GM12878 (cell line): ENCODE measurements around the gene SCLY. TPM values are rescaled to one million over a fixed set of nuclear protein-coding genes. Genes with fewer than 3 reads are reported as not detected.

Experiments
- ATAC-seq: fragments of 200-7000 bp; cut with Tn5 transposase; 3 replicates; pipeline ENCODE4 v1.9.1; 2020; ENCODE audit warnings: mild to moderate bottlenecking, moderate library complexity
- BruUV-seq: library from RNA; stranded (reverse); fragments of 400-500 nt; replicated peaks from 2 replicates; lab custom pipeline; 2021; lab: Mats Ljungman, UMichigan
- CTCF ChIA-PET: fragments of 300-600 bp; sonication (Branson Sonifier 250); formaldehyde crosslinking; extraction: SDS; loops from one replicate; lab custom pipeline; 2021; ENCODE audit warnings: inconsistent platforms; lab: Yijun Ruan, JAX
- POLR2A ChIA-PET: fragments of 350-600 bp; formaldehyde crosslinking; extraction: SDS; loops from one replicate; lab custom pipeline; 2021; ENCODE audit warnings: inconsistent platforms; lab: Charles Lee
- RAD21 ChIA-PET: fragments of 300-600 bp; sonication (Branson Sonifier 250); formaldehyde crosslinking; loops from one replicate; lab custom pipeline; 2023; ENCODE audit warnings: antibody characterized with exemption; ENCODE audit not compliant: unreplicated experiment; lab: Charles Lee
- SMC1A ChIA-PET: fragments of 300-600 bp; sonication (Branson Sonifier 250); formaldehyde crosslinking; loops from one replicate; lab custom pipeline; 2023; ENCODE audit not compliant: unreplicated experiment, uncharacterized antibody; lab: Charles Lee
- DNase-seq: peaks from one replicate; pipeline ENCODE4 v3.0.0-alpha.2; 2011; ENCODE audit warnings: low read depth, low spot score
- FAIRE-seq: peaks from 3 replicates; lab custom pipeline; 2011; peaks lifted over from hg19 to GRCh38; lab: Jason Lieb, UNC
- H2AFZ ChIP-seq: 2 replicates; pipeline ENCODE4 v1.6.0; 2011; ENCODE audit warnings: low read depth, low read length, control low read depth; ENCODE audit not compliant: control insufficient read depth
- H3K27ac ChIP-seq: 2 replicates; pipeline ENCODE4 v1.5.1; 2011; ENCODE audit warnings: control low read depth; ENCODE audit not compliant: control insufficient read depth, insufficient read depth
- H3K27me3 ChIP-seq, 2 experiments: replicated peaks in 1 of 2; 2 replicates each; pipeline versions ENCODE4 v1.6.0 to v1.6.1; 2011; ENCODE audit warnings: low read length in 1 of 2; ENCODE audit not compliant: control insufficient read depth in 2 of 2, insufficient read depth in 2 of 2
- H3K36me3 ChIP-seq, 2 experiments: 2 replicates each; pipeline ENCODE4 v1.5.1; 2011; ENCODE audit warnings: low read length in 1 of 2; ENCODE audit not compliant: control insufficient read depth in 2 of 2, insufficient read depth in 2 of 2
- H3K4me1 ChIP-seq: 2 replicates; pipeline ENCODE4 v1.6.1; 2011; ENCODE audit warnings: mild to moderate bottlenecking, low read length, moderate library complexity, mixed read lengths; ENCODE audit not compliant: control insufficient read depth, insufficient read depth
- H3K4me2 ChIP-seq: 2 replicates; pipeline ENCODE4 v1.6.0; 2011; ENCODE audit warnings: control low read depth; ENCODE audit not compliant: control insufficient read depth, insufficient read depth
- H3K4me3 ChIP-seq: fragments of 200-600 bp; sonication (generic); 2 replicates; pipeline ENCODE4 v1.5.1; 2016
- H3K79me2 ChIP-seq: 2 replicates; pipeline ENCODE4 v1.6.0; 2011; ENCODE audit warnings: low read length; ENCODE audit not compliant: control insufficient read depth, insufficient read depth
- H3K9ac ChIP-seq: 2 replicates; pipeline ENCODE4 v1.8.0; 2011; ENCODE audit warnings: low read length, control low read depth, mixed read lengths; ENCODE audit not compliant: control insufficient read depth, insufficient read depth
- H3K9me3 ChIP-seq: replicated peaks from 3 replicates; pipeline ENCODE4 v1.5.1; 2011; ENCODE audit warnings: mild to moderate bottlenecking, low read length; ENCODE audit not compliant: control insufficient read depth, insufficient read depth
- H4K20me1 ChIP-seq: 2 replicates; pipeline ENCODE4 v1.6.0; 2011; ENCODE audit not compliant: control insufficient read depth, insufficient read depth
- CBFB ChIP-seq: IDR thresholded peaks from 2 replicates; pipeline ENCODE4 v1.6.1; 2016; ENCODE audit warnings: antibody characterized with exemption, low read depth
- CREB1 ChIP-seq: IDR thresholded peaks from 2 replicates; pipeline ENCODE4 v1.6.1; 2012; ENCODE audit warnings: low read depth, mild to moderate bottlenecking, inconsistent platforms
- CREM ChIP-seq: IDR thresholded peaks from 2 replicates; pipeline ENCODE4 v1.6.1; 2014; ENCODE audit warnings: antibody characterized with exemption, low read depth
- KAT2A ChIP-seq: conservative IDR thresholded peaks from 2 replicates; pipeline ENCODE4 v1.6.1; 2011; ENCODE audit warnings: low read depth, low read length; ENCODE audit not compliant: control insufficient read depth
- LARP7 ChIP-seq: fragments of 450-650 bp; IDR thresholded peaks from 2 replicates; pipeline ENCODE4 v1.6.1; 2017; ENCODE audit warnings: mild to moderate bottlenecking
- MYB ChIP-seq: fragments of 150-350 bp; IDR thresholded peaks from 2 replicates; pipeline ENCODE4 v1.6.1; 2014; ENCODE audit warnings: mild to moderate bottlenecking, low read depth, low read length, borderline replicate concordance
- NFXL1 ChIP-seq: fragments of 450-650 bp; IDR thresholded peaks from 2 replicates; pipeline ENCODE4 v1.6.1; 2017; ENCODE audit warnings: antibody characterized with exemption, mild to moderate bottlenecking, borderline replicate concordance
- NR2F1 ChIP-seq: fragments of 450-650 bp; conservative IDR thresholded peaks from 2 replicates; pipeline ENCODE4 v1.6.1; 2017; ENCODE audit warnings: mild to moderate bottlenecking
- POLR2AphosphoS5 ChIP-seq: IDR thresholded peaks from 2 replicates; pipeline ENCODE4 v1.6.1; 2011; ENCODE audit warnings: mild to moderate bottlenecking, low read length, inconsistent platforms
- SUZ12 ChIP-seq: fragments of 200-600 bp; sonication (generic); IDR thresholded peaks from one replicate; pipeline ENCODE4 v1.6.1; 2018; ENCODE audit warnings: antibody characterized with exemption, mild to moderate bottlenecking; ENCODE audit not compliant: unreplicated experiment
- ZBED1 ChIP-seq: IDR thresholded peaks from 2 replicates; pipeline ENCODE4 v1.6.1; 2016; ENCODE audit warnings: borderline replicate concordance
- WGBS: methylation state at CpG from one replicate; pipeline ENCODE4 v1.1.6; 2016; ENCODE audit warnings: low lambda C conversion rate; ENCODE audit not compliant: insufficient replicate concordance, insufficient coverage; ENCODE audit errors: missing lambda C conversion rate; 5-methylcytosine and 5-hydroxymethylcytosine counted together
- in situ Hi-C: fragments of 300-500 bp; cut with MboI; formaldehyde crosslinking; loops from 9 replicates; pipeline ENCODE4 v1.14.3; 2018; ENCODE audit warnings: mixed read lengths
- intact Hi-C: fragments of 100-400 bp; cut with micrococcal nuclease; formaldehyde crosslinking; loops from one replicate; pipeline ENCODE4 v1.14.2; 2022; ENCODE audit not compliant: unreplicated experiment
- polyA plus RNA-seq, 11 experiments: library from polyadenylated mRNA; depleted of rRNA in 4 of 11; unstranded in 6 of 11; stranded (reverse) in 5 of 11; fragments of >200 nt; fragmentation: Nextera tagmentation in 4 of 11; fragmentation: Illumina TruSeq in 1 of 11; extraction: Ambion mirVana in 4 of 11; extraction: Trizol in 1 of 11; gene quantifications; 1 replicate in 1 of 11; 2 replicates in 10 of 11; pipeline versions ENCODE4 v1.2.1 to v1.2.3, GENCODE V29; 2011 to 2016; ENCODE audit warnings: inconsistent platforms in 2 of 11, missing spikeins in 2 of 11, low read depth in 1 of 11
- total RNA-seq, 4 experiments: library from RNA; depleted of rRNA in 3 of 4; stranded (reverse); fragments of >200 nt in 3 of 4; fragmentation: Illumina TruSeq in 1 of 4; extraction: Trizol in 1 of 4; gene quantifications; 2 replicates each; pipeline versions ENCODE4 v1.2.1 to v1.2.3, GENCODE V29; 2013 to 2021
- TF ChIP-seq, protein P1 (sequence below): fragments of 450-650 bp; IDR thresholded peaks from 2 replicates; pipeline ENCODE4 v1.6.1; 2017; ENCODE audit warnings: low read depth, mild to moderate bottlenecking, moderate library complexity
- TF ChIP-seq, protein P2 (sequence below): IDR thresholded peaks from 2 replicates; pipeline ENCODE4 v1.6.1; 2011; ENCODE audit warnings: low read depth, mild to moderate bottlenecking, low read length, moderate library complexity, borderline replicate concordance; ENCODE audit errors: extremely low read depth
- TF ChIP-seq, protein P3 (sequence below): fragments of 450-650 bp; IDR thresholded peaks from 2 replicates; pipeline ENCODE4 v1.6.1; 2017; ENCODE audit warnings: antibody characterized with exemption, mild to moderate bottlenecking, moderate library complexity
- TF ChIP-seq, protein P4 (sequence below): IDR thresholded peaks from 2 replicates; pipeline ENCODE4 v1.6.1; 2011; ENCODE audit warnings: mild to moderate bottlenecking, low read depth, low read length, moderate library complexity; ENCODE audit not compliant: insufficient replicate concordance

Gene SCLY
- total and polyA plus RNA-seq, 10 of the 15 experiments (the other 5 are each of a cell fraction or from before 2014, with no cell fraction given), result 3.3 to 49.1 (median 32.3) TPM

DNA sequence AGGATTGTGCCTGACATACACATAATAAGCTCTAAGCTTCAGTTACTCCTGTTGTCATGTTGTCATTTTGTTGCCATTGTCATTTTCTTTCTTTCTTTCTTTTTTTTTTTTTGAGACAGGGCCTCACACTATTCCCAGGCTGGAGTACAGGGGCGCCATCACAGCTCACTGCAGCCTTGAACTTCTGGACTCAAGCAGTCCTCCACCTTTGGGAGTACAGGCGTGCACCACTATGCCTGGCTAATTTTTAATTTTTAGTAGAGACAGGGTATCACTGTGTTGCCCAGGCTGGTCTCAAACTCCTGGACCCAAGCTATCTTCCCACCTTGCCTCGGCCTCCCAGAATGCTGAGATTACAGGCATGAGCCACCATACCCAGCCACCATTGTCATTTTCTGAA, 30.9 kb upstream of the SCLY start:
- Histone ChIP-seq H3K27ac (no peak overlapping the region), H4K20me1 (no peaks in the 10 kb centered on the region), H2AFZ (no peak overlapping the region), H3K4me1 (peaks cover 6% of the 10 kb centered on the region; the same call in 1 of the 2 replicates), H3K79me2 (no peaks in the 10 kb centered on the region)
- intact Hi-C loops (no loop called here), in situ Hi-C loops (no loop called here)
- ATAC-seq, result no peak
- ChIA-PET SMC1A (interaction anchor here (1.4 kb wide), 1 partner anchor 18 kb away, joined by 3 read pairs; no protein-coding TSS in a partner anchor), POLR2A (interaction anchor here (0.7 kb wide), 1 partner anchor 23 kb away, joined by 3 read pairs; no protein-coding TSS in a partner anchor), RAD21 (no interaction called here), CTCF (interaction anchor here (0.6 to 1.3 kb wide), 2 partner anchors 15 to 136 kb away, joined by 3 to 5 read pairs; no protein-coding TSS in a partner anchor)
- no TSS peak for BruUV-seq
- DNase-seq, result no peak
- FAIRE-seq, result no peak
- TF ChIP-seq, protein P1, sequence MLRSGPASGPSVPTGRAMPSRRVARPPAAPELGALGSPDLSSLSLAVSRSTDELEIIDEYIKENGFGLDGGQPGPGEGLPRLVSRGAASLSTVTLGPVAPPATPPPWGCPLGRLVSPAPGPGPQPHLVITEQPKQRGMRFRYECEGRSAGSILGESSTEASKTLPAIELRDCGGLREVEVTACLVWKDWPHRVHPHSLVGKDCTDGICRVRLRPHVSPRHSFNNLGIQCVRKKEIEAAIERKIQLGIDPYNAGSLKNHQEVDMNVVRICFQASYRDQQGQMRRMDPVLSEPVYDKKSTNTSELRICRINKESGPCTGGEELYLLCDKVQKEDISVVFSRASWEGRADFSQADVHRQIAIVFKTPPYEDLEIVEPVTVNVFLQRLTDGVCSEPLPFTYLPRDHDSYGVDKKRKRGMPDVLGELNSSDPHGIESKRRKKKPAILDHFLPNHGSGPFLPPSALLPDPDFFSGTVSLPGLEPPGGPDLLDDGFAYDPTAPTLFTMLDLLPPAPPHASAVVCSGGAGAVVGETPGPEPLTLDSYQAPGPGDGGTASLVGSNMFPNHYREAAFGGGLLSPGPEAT, result no peak
- TF ChIP-seq MYB (no peak), KAT2A (no peak), CBFB (no peak), ZBED1 (no peak), CREB1 (no peak), NR2F1 (no peak), POLR2AphosphoS5 (no peak), SUZ12 (no peak), NFXL1 (no peak), CREM (no peak), LARP7 (no peak)
- TF ChIP-seq, protein P2, sequence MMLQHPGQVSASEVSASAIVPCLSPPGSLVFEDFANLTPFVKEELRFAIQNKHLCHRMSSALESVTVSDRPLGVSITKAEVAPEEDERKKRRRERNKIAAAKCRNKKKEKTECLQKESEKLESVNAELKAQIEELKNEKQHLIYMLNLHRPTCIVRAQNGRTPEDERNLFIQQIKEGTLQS, result no peak
- TF ChIP-seq, protein P3, sequence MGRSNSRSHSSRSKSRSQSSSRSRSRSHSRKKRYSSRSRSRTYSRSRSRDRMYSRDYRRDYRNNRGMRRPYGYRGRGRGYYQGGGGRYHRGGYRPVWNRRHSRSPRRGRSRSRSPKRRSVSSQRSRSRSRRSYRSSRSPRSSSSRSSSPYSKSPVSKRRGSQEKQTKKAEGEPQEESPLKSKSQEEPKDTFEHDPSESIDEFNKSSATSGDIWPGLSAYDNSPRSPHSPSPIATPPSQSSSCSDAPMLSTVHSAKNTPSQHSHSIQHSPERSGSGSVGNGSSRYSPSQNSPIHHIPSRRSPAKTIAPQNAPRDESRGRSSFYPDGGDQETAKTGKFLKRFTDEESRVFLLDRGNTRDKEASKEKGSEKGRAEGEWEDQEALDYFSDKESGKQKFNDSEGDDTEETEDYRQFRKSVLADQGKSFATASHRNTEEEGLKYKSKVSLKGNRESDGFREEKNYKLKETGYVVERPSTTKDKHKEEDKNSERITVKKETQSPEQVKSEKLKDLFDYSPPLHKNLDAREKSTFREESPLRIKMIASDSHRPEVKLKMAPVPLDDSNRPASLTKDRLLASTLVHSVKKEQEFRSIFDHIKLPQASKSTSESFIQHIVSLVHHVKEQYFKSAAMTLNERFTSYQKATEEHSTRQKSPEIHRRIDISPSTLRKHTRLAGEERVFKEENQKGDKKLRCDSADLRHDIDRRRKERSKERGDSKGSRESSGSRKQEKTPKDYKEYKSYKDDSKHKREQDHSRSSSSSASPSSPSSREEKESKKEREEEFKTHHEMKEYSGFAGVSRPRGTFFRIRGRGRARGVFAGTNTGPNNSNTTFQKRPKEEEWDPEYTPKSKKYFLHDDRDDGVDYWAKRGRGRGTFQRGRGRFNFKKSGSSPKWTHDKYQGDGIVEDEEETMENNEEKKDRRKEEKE, result no peak
- TF ChIP-seq, protein P4, sequence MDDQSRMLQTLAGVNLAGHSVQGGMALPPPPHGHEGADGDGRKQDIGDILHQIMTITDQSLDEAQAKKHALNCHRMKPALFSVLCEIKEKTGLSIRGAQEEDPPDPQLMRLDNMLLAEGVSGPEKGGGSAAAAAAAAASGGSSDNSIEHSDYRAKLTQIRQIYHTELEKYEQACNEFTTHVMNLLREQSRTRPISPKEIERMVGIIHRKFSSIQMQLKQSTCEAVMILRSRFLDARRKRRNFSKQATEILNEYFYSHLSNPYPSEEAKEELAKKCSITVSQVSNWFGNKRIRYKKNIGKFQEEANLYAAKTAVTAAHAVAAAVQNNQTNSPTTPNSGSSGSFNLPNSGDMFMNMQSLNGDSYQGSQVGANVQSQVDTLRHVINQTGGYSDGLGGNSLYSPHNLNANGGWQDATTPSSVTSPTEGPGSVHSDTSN, result no peak
- TF ChIP-seq, all 136 proteins: peak for 0
- Histone ChIP-seq H3K4me3 (no peak overlapping the region), H3K4me2 (no peak overlapping the region), H3K9me3 (no peaks in the 10 kb centered on the region), H3K9ac (no peak overlapping the region), H3K36me3 (peaks cover 10 to 13% of the 10 kb centered on the region in 2 experiments), H3K27me3 (no peaks in the 10 kb centered on the region)
- WGBS, result 79% methylated on average over 3 of the region's 3 CpGs
